ENCODE data around the gene RPL10A.

- TF ChIP-seq MAZ (IDR thresholded peaks at IDR 0.05; ENCODE audit: borderline replicate concordance, low read depth, low read length) (no peak), FOSL2 (IDR thresholded peaks at IDR 0.05) (no peak), FOSL2 (CRISPR knock-in tag; IDR thresholded peaks at IDR 0.05) (no peak), CEBPB (IDR thresholded peaks at IDR 0.05) (no peak), BHLHE40 (IDR thresholded peaks at IDR 0.05; ENCODE audit: low read depth, low read length) (no peak), REST (IDR thresholded peaks at IDR 0.05) (no peak), CTCF (IDR thresholded peaks at IDR 0.05) (no peak), RNF2 (IDR thresholded peaks at IDR 0.05; ENCODE audit: borderline replicate concordance, low read depth) (no peak), KDM5A (IDR thresholded peaks at IDR 0.05) (no peak), PHF8 (IDR thresholded peaks at IDR 0.05; ENCODE audit: borderline replicate concordance, low read depth) (no peak)
Measured at GRCh38 chr6:35493307-35493983, 25.2 kb downstream of the RPL10A start.

All from A549 (cell line).